ENCODE data around the gene MYOM3. TPM values are rescaled to one million over a fixed set of nuclear protein-coding genes. Genes with fewer than 3 reads are reported as not detected.

Gene MYOM3
- total RNA-seq, 1 experiment from 2014 or later = 31.5 TPM

DNA sequence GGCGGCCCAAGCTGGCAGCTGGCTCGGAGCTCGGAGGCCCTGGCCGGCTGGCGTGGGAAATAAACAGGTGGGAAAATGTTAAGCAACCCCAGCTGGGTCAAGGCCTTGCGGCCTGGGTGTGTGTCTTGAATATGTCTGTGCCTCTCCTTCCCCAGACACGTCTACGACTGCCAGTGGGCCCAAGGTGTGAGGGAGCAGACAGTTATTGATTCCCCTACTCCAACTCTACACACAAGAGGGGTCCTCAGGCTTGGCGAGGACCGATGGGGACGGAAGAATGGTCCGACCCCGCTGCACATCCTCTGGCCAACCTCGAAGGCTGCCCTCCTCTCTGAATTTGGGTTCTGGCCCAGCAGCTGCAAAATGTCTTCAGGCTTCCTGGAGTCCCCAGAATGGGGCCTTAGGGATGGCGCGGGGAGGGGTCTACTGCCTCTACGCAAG is 28.8 kb upstream of the MYOM3 start:
- no peak for DNase-seq (ENCODE audit: low read depth)
- in situ Hi-C loops (cut with HindIII; ENCODE audit: low pct_unique_long_range_greater_than_20kb, low sequenced_read_pairs) = no loop called here

DNA sequence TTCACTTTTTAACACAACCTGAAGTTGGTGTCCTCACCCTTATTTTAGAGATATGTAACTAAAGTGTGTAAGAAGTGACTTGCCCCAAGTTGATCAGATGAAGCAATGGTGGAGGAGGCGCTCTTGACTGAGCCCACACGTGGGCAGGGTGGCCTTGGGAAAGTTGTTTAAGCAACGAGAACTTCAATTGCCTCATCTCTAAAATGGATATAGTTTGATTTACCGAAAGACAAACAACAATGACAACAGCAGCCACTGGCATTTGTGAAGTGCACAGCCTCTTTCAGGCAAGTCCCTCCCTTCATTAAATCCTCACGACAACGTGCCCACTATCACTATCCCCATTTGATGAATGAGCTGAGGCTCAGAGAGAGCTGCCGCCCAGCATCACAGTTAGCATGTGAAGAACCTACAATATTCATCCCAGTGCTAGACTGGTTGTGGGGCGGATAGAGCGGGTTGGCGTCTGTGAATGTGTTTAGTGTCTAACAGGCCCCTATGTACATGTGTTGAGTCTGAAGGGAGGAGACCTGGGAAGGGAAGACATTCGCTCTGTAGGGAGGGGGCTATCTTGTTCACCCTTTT is 28.0 kb upstream of the MYOM3 start:
- in situ Hi-C loops (cut with HindIII; ENCODE audit: low pct_unique_long_range_greater_than_20kb, low sequenced_read_pairs) = no loop called here
- DNase-seq (ENCODE audit: low read depth) = no peak

DNA sequence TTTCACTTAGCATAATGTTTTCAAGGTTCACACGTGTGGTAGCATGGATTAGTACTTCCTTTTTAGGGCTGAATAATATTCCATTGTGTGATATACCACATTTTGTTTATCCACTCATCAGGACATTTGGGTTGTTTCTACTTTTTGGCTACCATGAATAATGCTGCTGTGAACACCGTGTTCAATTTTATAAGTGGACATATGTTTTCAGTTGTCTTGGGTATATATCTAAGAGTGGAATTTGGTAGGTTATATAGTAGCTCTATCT is 27.2 kb upstream of the MYOM3 start:
- in situ Hi-C loops (cut with HindIII; ENCODE audit: low pct_unique_long_range_greater_than_20kb, low sequenced_read_pairs) = no loop called here
- no peak for DNase-seq (ENCODE audit: low read depth)

DNA sequence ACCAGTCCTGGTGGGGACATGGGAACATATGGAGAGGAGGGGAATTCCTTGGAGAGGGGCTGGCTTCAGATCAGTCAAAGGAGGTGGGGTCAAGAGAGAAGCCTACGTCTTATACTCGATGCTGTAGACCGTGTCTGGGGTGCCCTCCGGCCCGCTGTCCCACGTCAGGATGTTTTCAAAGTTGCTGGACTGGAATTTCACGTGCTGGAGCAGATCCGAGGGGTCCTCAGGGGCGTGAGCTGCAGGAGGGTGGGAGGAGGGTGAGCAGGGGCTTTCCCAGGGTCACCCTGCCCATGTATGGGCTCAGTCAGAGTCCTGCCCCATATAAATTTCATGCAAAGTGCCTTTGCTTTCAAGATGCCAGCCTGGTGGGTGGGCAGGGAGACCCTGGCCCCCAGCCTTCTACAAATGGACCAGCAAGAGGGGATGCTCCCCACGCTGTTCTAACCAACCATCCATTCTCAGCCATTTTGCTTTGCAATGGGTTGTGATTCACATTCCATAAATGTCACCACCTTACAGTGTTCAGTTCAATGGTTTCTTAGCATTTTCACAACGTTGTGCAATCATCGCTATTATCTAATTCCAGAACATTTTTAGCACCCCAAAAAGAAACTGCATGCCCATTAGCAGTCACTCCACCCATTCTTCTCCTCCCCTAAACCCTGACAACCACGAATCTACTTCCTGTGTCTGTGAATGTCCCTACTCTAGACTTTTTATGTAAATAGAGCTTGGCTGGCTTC is 26.7 kb upstream of the MYOM3 start:
- in situ Hi-C loops (cut with HindIII; ENCODE audit: low pct_unique_long_range_greater_than_20kb, low sequenced_read_pairs) = no loop called here
- DNase-seq (ENCODE audit: low read depth) = no peak

DNA sequence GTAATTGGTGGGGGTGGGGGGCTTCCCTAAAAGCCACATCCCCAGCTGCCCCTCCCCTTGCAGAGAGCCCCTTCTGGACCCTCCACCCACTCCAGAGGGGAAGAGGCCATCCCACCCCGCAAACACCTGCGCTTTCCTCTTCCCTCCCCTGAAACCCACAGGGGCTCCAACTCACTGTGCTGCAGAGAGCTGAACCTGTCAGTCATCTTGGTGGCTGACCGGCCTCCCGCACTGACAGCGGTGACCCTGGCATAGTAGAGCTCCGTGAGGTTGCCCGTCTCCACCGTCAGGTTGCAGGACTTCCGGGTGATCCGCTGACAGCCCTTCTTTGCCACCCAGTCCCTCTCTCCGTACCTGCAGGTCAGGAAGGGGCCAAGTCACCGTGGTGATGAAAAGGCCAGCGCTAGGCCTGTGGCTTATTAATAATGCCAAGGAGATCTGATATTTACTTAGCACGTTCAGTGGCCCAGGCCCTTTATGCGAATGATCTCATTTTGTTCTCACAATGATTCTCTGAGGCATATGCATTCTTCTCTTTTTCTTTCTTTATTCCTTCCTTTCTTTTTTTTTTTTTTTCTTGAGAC is 25.1 kb upstream of the MYOM3 start:
- in situ Hi-C loops (cut with HindIII; ENCODE audit: low pct_unique_long_range_greater_than_20kb, low sequenced_read_pairs) = no loop called here
- DNase-seq (ENCODE audit: low read depth) = no peak

DNA sequence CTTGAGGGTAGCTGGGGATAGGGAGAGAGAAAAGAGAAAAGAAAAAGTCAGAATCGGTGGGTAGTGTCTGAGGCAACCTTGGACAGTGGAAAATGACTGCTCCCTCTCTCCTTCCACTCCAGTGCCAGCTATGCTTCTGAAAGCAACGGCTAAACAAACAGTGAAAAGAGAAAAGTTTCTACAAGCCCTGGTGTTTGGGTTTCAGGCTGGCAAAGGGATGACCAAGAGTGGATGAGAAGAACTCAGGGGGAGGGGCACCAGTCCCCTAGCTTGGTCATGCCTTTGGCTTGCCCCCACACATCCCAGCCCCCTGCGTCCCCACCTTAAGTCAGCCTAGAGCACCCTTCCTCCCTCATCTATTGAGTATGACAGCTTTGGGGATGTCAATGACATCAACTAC is 22.4 kb upstream of the MYOM3 start:
- no peak for DNase-seq (ENCODE audit: low read depth)
- in situ Hi-C loops (cut with HindIII; ENCODE audit: low pct_unique_long_range_greater_than_20kb, low sequenced_read_pairs) = no loop called here

DNA sequence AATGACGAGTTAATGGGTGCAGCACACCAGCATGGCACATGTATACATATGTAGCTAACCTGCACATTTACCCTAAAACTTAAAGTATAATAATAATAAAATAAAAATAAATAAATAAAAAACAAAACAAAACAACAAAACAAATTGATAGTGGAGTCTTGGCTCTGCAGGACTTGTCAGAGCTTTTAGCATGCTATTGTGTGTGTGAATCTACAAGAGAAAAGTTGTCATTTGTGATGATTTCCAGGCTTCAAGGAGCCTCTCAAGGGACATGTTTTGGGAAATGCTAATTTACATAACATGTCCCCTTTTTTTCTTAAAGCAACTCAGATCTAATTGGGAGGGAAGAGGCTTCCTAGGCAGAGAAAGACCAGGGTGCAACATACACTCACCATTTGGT is 21.9 kb upstream of the MYOM3 start:
- DNase-seq (ENCODE audit: low read depth) = no peak
- in situ Hi-C loops (cut with HindIII; ENCODE audit: low pct_unique_long_range_greater_than_20kb, low sequenced_read_pairs) = no loop called here

DNA sequence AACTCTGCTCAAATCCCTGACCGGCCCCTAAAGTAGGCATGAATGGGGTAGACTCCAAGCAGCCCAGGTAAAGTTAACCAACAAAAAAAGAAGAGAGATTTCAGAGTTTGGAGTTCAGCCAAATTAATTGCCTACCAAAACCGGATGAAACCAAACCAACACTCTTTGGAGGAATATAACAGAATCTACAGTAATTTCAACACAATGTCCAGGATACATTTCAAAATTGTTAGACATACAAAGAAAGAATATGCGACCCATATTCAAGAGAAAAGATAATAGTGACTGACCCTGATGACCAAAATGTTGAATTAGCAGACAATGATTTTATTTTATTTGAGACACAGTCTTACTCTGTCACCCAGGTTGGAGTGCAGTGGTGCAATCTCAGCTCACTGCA is 18.4 kb upstream of the MYOM3 start:
- in situ Hi-C loops (cut with HindIII; ENCODE audit: low pct_unique_long_range_greater_than_20kb, low sequenced_read_pairs) = no loop called here
- no peak for DNase-seq (ENCODE audit: low read depth)

DNA sequence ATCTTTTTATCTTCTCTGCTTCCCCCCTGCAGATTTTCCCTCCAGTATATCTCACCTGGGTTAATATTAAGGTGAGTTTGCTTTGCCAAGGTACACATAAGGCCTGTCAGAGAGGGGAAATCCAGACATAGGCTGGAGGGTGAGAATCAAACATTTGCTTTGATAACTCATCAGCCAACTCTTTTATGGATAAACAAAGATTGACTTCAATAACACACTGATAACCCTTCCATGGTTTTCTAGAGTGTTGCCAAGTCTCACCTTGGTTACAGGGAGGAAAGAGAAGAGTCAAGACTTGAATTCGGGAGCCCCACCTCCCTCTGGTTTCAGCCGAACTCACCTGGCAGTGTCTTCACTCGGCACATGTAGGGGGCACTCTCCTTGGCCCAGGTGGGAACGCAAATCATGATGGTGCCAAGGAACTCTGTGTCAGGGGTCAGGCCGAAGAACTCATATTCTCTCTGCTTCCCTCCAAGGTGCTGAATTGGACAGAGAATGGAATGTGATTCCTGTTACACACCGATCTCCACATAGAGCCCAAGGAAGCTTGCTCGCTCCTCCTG is 15.9 kb upstream of the MYOM3 start:
- DNase-seq (ENCODE audit: low read depth) = no peak
- in situ Hi-C loops (cut with HindIII; ENCODE audit: low pct_unique_long_range_greater_than_20kb, low sequenced_read_pairs) = no loop called here

DNA sequence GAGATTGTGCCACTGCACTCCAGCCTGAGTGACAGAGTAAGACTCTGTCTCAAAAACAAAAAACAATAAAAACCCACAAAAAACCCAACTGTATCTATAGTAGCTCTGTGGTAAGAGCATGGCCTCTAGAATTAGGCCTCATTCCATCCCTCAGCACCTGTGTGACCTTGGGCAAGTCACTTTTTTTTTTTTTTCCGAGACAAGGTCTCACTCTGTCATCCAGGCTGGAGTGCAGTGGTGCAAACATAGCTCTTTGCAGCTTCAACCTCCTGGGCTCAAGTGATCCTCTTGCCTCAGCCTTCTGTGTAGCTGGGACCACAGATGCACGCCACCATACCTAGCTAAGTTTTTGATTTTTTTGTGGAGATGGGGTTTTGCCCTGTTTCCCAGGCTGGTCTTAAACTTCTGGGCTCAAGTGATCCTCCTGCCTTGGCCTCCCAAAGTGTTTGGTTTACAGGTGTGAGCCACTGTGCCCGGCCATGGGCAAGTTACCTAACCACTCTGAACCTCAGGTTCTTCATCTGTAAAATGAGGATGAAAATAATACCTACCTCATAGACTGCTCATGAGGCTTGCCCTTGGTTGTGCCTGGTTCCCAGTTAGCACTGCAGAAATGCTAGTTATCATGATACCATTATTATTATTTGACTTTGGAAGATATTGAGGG is 15.3 kb upstream of the MYOM3 start:
- in situ Hi-C loops (cut with HindIII; ENCODE audit: low pct_unique_long_range_greater_than_20kb, low sequenced_read_pairs) = no loop called here
- DNase-seq (ENCODE audit: low read depth) = no peak

DNA sequence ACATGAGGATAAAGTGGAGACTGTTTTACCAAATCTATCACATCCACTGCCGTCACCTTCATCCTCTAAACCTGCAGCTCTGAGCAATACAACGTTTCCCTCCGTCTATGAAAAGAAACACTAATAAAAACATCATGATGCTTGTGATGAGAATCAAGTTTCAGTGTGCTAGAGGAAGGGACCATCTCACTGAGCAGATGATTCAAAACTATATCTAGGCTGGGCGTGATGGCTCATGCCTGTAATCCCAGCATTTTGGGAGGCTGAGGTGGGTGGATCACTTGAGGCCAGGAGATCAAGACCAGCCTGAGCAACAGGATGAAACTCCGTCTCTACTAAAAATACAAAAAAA is 14.7 kb upstream of the MYOM3 start:
- in situ Hi-C loops (cut with HindIII; ENCODE audit: low pct_unique_long_range_greater_than_20kb, low sequenced_read_pairs) = no loop called here
- no peak for DNase-seq (ENCODE audit: low read depth)

DNA sequence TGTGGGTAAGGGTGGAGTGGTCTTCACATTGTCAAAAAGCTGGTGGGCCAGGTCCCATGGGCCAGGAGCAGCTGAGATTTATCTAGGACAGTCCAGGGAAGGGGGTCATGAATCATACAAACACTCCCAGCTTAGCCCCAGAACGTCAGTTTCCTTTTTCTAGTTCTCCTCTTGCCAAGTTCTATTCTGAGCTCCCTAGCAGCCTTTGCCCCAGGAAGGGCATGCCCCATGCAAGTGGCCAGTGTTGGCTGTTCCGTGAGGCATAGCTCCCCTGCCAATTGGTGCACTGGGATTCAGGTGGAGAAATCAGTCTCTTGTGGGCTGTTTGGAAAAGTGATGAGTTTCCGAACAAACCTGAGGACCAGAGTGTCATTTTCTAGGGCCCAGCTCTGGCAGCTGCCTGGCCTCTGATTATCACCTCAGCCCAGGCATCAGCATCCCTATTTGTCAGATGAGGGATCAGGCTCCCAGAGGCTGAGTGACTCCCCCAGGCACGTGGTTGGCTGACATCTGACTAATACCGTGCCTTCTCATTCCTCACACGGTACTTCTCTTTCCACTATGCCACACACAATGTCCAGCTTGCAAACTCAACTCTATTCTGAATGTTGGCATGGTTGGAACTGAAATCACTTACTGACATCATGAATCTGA is 14.2 kb upstream of the MYOM3 start:
- in situ Hi-C loops (cut with HindIII; ENCODE audit: low pct_unique_long_range_greater_than_20kb, low sequenced_read_pairs) = no loop called here
- no peak for DNase-seq (ENCODE audit: low read depth)

DNA sequence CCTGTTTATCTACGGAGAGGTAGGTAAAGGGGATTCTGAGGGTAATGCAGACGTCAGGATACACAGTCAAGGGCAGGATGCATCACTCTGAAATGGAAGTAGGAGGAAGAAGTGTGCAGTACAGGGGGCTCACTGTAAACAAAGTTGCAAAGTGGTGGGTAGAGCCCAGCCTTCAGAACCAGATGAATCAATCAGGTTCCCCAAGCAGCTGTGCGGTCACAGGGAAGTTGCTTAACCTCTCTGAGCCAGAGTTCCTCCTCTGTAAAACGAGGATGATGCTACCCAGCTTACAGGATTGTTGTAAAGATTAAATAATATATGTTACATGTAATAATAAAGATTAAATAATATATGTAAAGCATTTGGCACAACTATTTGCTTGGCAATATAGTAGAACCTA is 13.5 kb upstream of the MYOM3 start:
- in situ Hi-C loops (cut with HindIII; ENCODE audit: low pct_unique_long_range_greater_than_20kb, low sequenced_read_pairs) = no loop called here
- no peak for DNase-seq (ENCODE audit: low read depth)

DNA sequence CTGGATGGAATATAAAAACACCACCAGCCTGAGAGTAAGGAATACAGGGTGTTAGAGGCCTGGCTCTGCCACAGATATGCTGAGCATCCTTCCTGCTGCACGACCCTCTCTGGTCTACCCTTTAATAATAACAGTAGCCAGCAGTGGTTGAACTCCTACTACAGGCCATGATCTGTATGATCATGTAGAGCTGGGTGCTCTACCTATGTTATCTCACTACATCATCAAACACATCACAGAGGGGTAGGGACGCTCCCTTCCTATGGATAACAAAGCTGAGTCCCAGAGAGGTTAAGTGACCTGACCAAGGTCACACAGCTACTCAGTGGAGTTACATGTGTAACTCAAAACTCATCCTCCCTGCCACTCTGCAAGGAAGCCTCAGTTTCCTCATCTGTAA is 13.0 kb upstream of the MYOM3 start:
- DNase-seq (ENCODE audit: low read depth) = no peak
- in situ Hi-C loops (cut with HindIII; ENCODE audit: low pct_unique_long_range_greater_than_20kb, low sequenced_read_pairs) = no loop called here

DNA sequence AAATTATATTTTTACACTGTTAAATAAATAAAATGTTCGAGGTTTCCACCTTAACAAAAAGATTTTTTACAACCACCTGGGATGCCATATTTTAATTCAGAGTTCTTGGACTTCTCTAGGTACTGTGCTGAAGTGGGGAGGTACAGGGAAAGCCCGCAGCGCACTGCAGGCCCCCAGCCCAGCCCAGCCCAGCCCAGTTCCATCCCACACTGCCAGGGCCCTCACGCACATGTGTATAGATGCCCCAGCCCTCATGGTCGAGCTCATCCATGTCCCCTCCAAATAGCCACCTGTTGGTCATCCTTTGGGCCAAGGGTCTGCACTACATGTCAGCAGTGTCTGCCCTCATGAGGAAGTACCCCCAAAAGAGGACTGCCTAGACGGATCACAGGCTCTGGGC is 11.7 kb upstream of the MYOM3 start:
- DNase-seq (ENCODE audit: low read depth) = no peak
- in situ Hi-C loops (cut with HindIII; ENCODE audit: low pct_unique_long_range_greater_than_20kb, low sequenced_read_pairs) = no loop called here

DNA sequence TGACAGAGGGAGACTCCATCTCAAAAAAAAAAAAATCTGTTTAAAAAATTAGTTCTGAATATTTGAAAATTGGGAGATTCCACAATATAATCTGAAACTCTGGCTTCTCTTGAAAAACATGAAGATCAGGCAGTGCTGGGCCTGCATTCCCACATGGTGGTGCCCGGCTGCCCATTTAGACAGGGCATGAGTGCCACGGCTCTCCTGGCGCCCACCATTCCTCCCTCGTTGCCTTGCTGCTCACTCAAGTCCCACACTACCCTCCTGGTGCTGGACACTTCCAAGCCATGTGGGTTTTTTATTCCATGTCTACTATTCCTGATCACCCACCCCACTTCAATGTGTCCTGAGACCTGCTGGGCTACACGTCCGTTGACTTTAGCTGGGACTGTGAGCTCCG is 10.8 kb upstream of the MYOM3 start:
- in situ Hi-C loops (cut with HindIII; ENCODE audit: low pct_unique_long_range_greater_than_20kb, low sequenced_read_pairs) = no loop called here
- no peak for DNase-seq (ENCODE audit: low read depth)

DNA sequence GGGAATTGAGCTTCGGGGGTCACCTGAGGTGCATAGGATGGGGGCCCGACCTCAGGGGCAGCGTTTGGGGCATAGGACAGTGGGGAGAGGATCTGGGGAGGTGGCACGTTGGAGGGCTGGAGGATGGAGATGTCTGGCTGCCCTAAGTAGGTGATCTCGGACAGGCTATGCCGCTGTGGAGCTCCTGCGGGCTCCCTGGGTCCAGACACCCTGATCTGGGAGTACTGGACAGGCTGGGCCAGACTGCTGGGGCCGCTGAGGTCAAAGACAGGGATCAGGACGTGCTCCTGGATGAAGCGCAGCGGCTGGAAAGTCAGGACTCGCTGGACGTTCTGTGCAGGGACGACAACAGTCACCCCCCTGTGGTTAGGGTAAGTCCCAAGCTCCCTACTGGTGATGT is 9.5 kb upstream of the MYOM3 start:
- DNase-seq (ENCODE audit: low read depth) = no peak
- in situ Hi-C loops (cut with HindIII; ENCODE audit: low pct_unique_long_range_greater_than_20kb, low sequenced_read_pairs) = no loop called here

DNA sequence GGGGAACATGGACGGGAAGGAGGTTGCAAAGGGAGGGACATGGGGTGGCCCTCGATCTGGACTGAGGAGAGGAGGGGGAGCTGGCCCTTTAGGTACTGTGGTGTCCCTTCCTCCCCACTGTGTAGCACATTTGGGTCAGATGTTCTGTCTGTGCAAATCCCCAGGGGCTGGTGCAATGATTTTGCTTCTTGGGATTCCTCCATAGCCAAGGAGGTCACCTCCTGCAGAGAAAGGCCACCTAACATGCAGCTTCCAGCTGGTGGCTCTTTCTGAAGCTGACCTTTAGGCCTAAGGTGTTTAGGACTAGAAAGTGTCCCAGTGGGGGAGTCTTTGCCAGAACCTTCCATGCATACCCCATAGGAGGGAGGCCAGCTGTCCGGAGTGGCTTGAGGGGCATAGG is 9.0 kb upstream of the MYOM3 start:
- in situ Hi-C loops (cut with HindIII; ENCODE audit: low pct_unique_long_range_greater_than_20kb, low sequenced_read_pairs) = no loop called here
- no peak for DNase-seq (ENCODE audit: low read depth)

Measured in Caki2 (cell line).